HCT116 (cell line): ENCODE data around the gene ZNF503. TPM values are rescaled to one million over a fixed set of nuclear protein-coding genes. Genes with fewer than 3 reads are reported as not detected.
A peak's percentile ranks its signal among the peaks of the same experiment; 100 is the strongest.

Experiments
- ATAC-seq: fragments of 200-7000 bp; cut with Tn5 transposase; 2 replicates; pipeline ENCODE4 v1.9.1; 2020; ENCODE audit warnings: mild to moderate bottlenecking, moderate library complexity
- BruUV-seq: library from RNA; stranded (reverse); fragments of 400-500 nt; replicated peaks from 2 replicates; lab custom pipeline; 2021; lab: Mats Ljungman, UMichigan
- CTCF ChIA-PET: fragments of 300-600 bp; sonication (Branson Sonifier 250); formaldehyde crosslinking; loops from one replicate; lab custom pipeline; 2021; ENCODE audit warnings: antibody characterized with exemption; lab: Charles Lee
- POLR2A ChIA-PET: fragments of 300-600, 350-600 bp; sonication (Branson Sonifier 250); formaldehyde crosslinking; loops from one replicate; lab custom pipeline; 2021; ENCODE audit warnings: antibody characterized with exemption; lab: Charles Lee
- RAD21 ChIA-PET, 2 experiments: fragments of 300-600 bp; sonication (Branson Sonifier 250); formaldehyde crosslinking; loops; one replicate each; lab custom pipeline; 2023; ENCODE audit warnings: low total read pairs in 2 of 2; ENCODE audit not compliant: uncharacterized antibody in 2 of 2, unreplicated experiment in 2 of 2, low non-redundant PET in 1 of 2; lab: Charles Lee
- DNase-seq: peaks from one replicate; pipeline ENCODE4 v3.0.0-alpha.2; 2010; ENCODE audit warnings: low read depth, low spot score
- H2AFZ ChIP-seq: fragments of 200-600 bp; shearing (Covaris generic), sonication (generic); 2 replicates; pipeline ENCODE4 v1.6.1; 2017; ENCODE audit warnings: low read depth, mixed run types, mixed read lengths, antibody characterized with exemption, low read length; ENCODE audit not compliant: poor library complexity, severe bottlenecking
- H3K27ac ChIP-seq: 2 replicates; pipeline ENCODE4 v1.5.1; 2012; ENCODE audit warnings: low read depth, low read length
- H3K27me3 ChIP-seq: fragments of 200-600 bp; sonication (generic); 2 replicates; pipeline ENCODE4 v1.6.1; 2016; ENCODE audit warnings: mixed run types, low read length, mixed read lengths; ENCODE audit not compliant: insufficient read depth
- H3K36me3 ChIP-seq, 2 experiments: fragments of 200-500 bp in 1 of 2; fragments of 200-600 bp in 1 of 2; sonication (Bioruptor generic) in 1 of 2; sonication (generic) in 1 of 2; 2 replicates each; pipeline versions ENCODE4 v1.5.1 to v1.6.1; 2014 to 2016; ENCODE audit warnings: low read length in 2 of 2, inconsistent platforms in 1 of 2, mixed read lengths in 1 of 2, mixed run types in 1 of 2; ENCODE audit not compliant: insufficient read depth in 2 of 2, control insufficient read depth in 1 of 2
- H3K4me1 ChIP-seq, 2 experiments: fragments of 200-600 bp in 1 of 2; sonication (generic) in 1 of 2; 2 replicates each; pipeline versions ENCODE4 v1.5.1 to v1.6.1; 2012 to 2017; ENCODE audit warnings: low read length in 2 of 2, inconsistent platforms in 1 of 2, mild to moderate bottlenecking in 1 of 2, mixed read lengths in 1 of 2, mixed run types in 1 of 2, moderate library complexity in 1 of 2; ENCODE audit not compliant: insufficient read depth in 2 of 2, control insufficient read depth in 1 of 2
- H3K4me2 ChIP-seq: fragments of 200-600 bp; sonication (generic); 2 replicates; pipeline ENCODE4 v1.6.1; 2017; ENCODE audit warnings: mixed run types, low read length, mixed read lengths
- H3K4me3 ChIP-seq, 2 experiments: fragments of 200-600 bp in 1 of 2; sonication (generic) in 1 of 2; replicated peaks in 1 of 2; 2 replicates each; pipeline ENCODE4 v1.5.1; 2011 to 2016; ENCODE audit warnings: low read length in 2 of 2, control low read depth in 1 of 2, low read depth in 1 of 2, mild to moderate bottlenecking in 1 of 2, mixed read lengths in 1 of 2, mixed run types in 1 of 2
- H3K79me2 ChIP-seq: fragments of 200-600 bp; sonication (generic); 2 replicates; pipeline ENCODE4 v1.6.1; 2017; ENCODE audit warnings: mild to moderate bottlenecking, mixed run types, low read length, moderate library complexity, mixed read lengths; ENCODE audit not compliant: insufficient read depth
- H3K9ac ChIP-seq: fragments of 200-600 bp; sonication (generic); 2 replicates; pipeline ENCODE4 v1.6.1; 2016; ENCODE audit warnings: low read length, mixed read lengths
- H3K9me2 ChIP-seq: fragments of 200-600 bp; sonication (generic), shearing (Covaris generic); 2 replicates; pipeline ENCODE4 v1.6.1; 2017; ENCODE audit warnings: mixed run types, mild to moderate bottlenecking, moderate library complexity; ENCODE audit not compliant: insufficient read depth
- H3K9me3 ChIP-seq, 2 experiments: fragments of 200-500 bp in 1 of 2; fragments of 200-600 bp in 1 of 2; sonication (Bioruptor generic) in 1 of 2; sonication (generic) in 1 of 2; 2 replicates each; pipeline ENCODE4 v1.6.1; 2014 to 2017; ENCODE audit warnings: low read length in 2 of 2, mixed read lengths in 2 of 2, inconsistent platforms in 1 of 2, low read depth in 1 of 2, mild to moderate bottlenecking in 1 of 2, mixed run types in 1 of 2, moderate library complexity in 1 of 2; ENCODE audit not compliant: control insufficient read depth in 1 of 2, insufficient read depth in 1 of 2
- H4K20me1 ChIP-seq: fragments of 200-600 bp; sonication (generic), shearing (Covaris generic); 2 replicates; pipeline ENCODE4 v1.6.1; 2017; ENCODE audit warnings: mixed run types, mild to moderate bottlenecking, moderate library complexity; ENCODE audit not compliant: insufficient read depth
- ELF1 ChIP-seq: IDR thresholded peaks from 2 replicates; pipeline ENCODE4 v1.6.1; 2012; ENCODE audit warnings: low read depth, borderline replicate concordance
- FOSL1 ChIP-seq: IDR thresholded peaks from 2 replicates; pipeline ENCODE4 v1.6.1; 2012; ENCODE audit warnings: low read depth
- POLR2AphosphoS5 ChIP-seq: IDR thresholded peaks from 2 replicates; pipeline ENCODE4 v1.6.1; 2011; ENCODE audit warnings: mild to moderate bottlenecking, low read depth, low read length, moderate library complexity
- TCF7L2 ChIP-seq: IDR thresholded peaks from 2 replicates; pipeline ENCODE4 v1.7.0; 2011; ENCODE audit warnings: borderline replicate concordance, inconsistent platforms; ENCODE audit not compliant: insufficient read depth, insufficient read length; ENCODE audit errors: extremely low read depth
- ZBTB33 ChIP-seq: IDR thresholded peaks from 2 replicates; pipeline ENCODE4 v1.6.1; 2011; ENCODE audit warnings: mild to moderate bottlenecking, low read length, moderate library complexity; ENCODE audit not compliant: insufficient replicate concordance; ENCODE audit errors: extremely low read depth
- ZFX ChIP-seq: fragments of 450-650 bp; IDR thresholded peaks from 2 replicates; pipeline ENCODE4 v1.6.1; 2017
- intact Hi-C: fragments of 100-400 bp; cut with micrococcal nuclease; formaldehyde crosslinking; loops from 2 replicates; pipeline ENCODE4 v1.10.0; 2022
- total RNA-seq: library from RNA; stranded (reverse); gene quantifications from one replicate; pipeline ENCODE4 v1.2.1, GENCODE V29; 2021; ENCODE audit not compliant: unreplicated experiment
- TF ChIP-seq, protein P1 (sequence below), 3 experiments: fragments of 200-600 bp in 1 of 3; sonication (generic) in 1 of 3; IDR thresholded peaks in 2 of 3; conservative IDR thresholded peaks in 1 of 3; 2 replicates each; pipeline ENCODE4 v1.5.1; 2012 to 2017; ENCODE audit warnings: low read depth in 2 of 3, low read length in 2 of 3, antibody characterized with exemption in 1 of 3, borderline replicate concordance in 1 of 3, control low read depth in 1 of 3, mild to moderate bottlenecking in 1 of 3, mixed read lengths in 1 of 3, mixed run types in 1 of 3, moderate library complexity in 1 of 3; ENCODE audit not compliant: insufficient read depth in 1 of 3

The ZNF503 gene
- total RNA-seq, 1 experiment from 2014 or later = 30.4 TPM

DNA sequence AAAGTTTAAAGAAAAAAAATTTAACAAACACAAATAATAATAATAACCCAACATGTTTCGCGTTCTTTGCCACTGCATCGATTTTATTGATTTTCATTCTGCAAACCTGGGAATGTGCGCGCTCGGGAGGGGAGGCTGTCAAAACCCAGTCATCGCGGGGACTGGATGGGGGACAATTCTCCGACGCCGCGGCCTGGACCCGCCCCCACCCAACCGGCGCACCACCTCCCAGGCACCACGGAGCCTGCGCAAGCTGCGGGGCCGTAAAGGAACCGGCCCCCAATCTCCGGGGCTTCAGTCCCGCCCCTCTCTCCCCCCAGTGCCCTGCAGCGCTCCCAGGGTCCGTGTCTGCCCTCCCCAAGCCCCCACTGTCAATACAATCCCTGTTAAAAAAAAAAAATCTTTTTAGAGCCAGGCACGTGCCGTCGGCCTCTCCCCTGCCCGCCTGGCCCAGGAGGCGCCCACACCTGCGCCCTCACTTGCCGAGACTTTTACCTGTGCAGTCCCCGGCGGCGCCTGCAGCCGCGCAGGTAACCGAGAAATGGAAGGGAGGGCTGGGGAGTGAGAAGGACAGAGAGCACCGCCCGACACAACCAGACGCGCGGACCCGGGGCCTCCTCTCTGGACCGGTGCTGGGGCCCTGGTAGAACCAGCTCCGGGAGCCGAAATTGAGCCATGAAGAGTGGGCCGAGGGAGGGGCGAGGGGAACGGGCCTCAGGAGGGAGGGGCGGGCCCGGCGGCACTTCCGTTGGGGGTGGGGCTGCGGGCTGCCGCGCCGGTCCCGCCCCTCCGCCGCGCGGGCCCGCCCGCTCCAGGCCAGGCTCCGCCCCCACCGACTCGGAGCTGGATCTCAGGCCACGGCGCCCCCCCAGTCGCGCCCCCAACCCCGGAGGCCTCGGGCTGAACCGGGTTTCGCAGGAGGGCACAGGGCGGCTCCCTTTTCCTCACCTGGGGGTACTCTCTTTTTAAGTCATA is 7.6 kb upstream of the ZNF503 start:
- ChIA-PET POLR2A (no interaction called here), RAD21 (interaction anchor here in 1 of 2 experiments (0.6 kb wide), 1 partner anchor 242 kb away, joined by 4 read pairs; no protein-coding TSS in a partner anchor)

More for the DNA sequence above, 7.6 kb upstream of the ZNF503 start:
- ATAC-seq (peak; percentile 83), DNase-seq (no peak)
- H3K4me3 ChIP-seq = peak overlapping the region; percentile 76 to 79
- H3K9ac ChIP-seq = peak overlapping the region; percentile 78
- no peaks in the 10 kb centered on the region for H3K36me3 ChIP-seq
- H3K27ac ChIP-seq = peak overlapping the region; percentile 94
- H3K9me3 ChIP-seq = no peaks in the 10 kb centered on the region
- no peaks in the 10 kb centered on the region for H3K27me3 ChIP-seq
- no peaks in the 10 kb centered on the region for H3K9me2 ChIP-seq
- H3K79me2 ChIP-seq = peaks cover 5% of the 10 kb centered on the region; the same call in 1 of the 2 replicates
- peaks cover 15 to 37% of the 10 kb centered on the region in 2 experiments; a peak in 3 of 4 replicates for H3K4me1 ChIP-seq
- no peak for TF ChIP-seq ELF1
- peak; percentile 59 for TF ChIP-seq ZBTB33
- TF ChIP-seq TCF7L2 = peak; percentile 7
- no peak for TF ChIP-seq FOSL1
- peak; percentile 65 for TF ChIP-seq POLR2AphosphoS5
- TF ChIP-seq, protein P1, sequence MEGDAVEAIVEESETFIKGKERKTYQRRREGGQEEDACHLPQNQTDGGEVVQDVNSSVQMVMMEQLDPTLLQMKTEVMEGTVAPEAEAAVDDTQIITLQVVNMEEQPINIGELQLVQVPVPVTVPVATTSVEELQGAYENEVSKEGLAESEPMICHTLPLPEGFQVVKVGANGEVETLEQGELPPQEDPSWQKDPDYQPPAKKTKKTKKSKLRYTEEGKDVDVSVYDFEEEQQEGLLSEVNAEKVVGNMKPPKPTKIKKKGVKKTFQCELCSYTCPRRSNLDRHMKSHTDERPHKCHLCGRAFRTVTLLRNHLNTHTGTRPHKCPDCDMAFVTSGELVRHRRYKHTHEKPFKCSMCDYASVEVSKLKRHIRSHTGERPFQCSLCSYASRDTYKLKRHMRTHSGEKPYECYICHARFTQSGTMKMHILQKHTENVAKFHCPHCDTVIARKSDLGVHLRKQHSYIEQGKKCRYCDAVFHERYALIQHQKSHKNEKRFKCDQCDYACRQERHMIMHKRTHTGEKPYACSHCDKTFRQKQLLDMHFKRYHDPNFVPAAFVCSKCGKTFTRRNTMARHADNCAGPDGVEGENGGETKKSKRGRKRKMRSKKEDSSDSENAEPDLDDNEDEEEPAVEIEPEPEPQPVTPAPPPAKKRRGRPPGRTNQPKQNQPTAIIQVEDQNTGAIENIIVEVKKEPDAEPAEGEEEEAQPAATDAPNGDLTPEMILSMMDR (IDR thresholded peaks at IDR 0.05 in 2 of 3, conservative IDR thresholded peaks at IDR 0.05 in 1 of 3; ENCODE audit: borderline replicate concordance in 1 of 3, insufficient read depth in 1 of 3, low read depth in 2 of 3, low read length in 2 of 3) = peak in 1 of 3 experiments; percentile 20; a peak in 1 of 6 replicates
- TF ChIP-seq ZFX = peak; percentile 81
- no peaks in the 10 kb centered on the region for H4K20me1 ChIP-seq
- BruUV-seq = TSS peak; percentile 78
- CTCF ChIA-PET = interaction anchor here (1.2 kb wide), 1 partner anchor 628 kb away, joined by 3 read pairs; no protein-coding TSS in a partner anchor
- intact Hi-C loops = no loop called here
- peak overlapping the region; percentile 91 for H3K4me2 ChIP-seq
- peak overlapping the region; percentile 66 for H2AFZ ChIP-seq
